A673 (cell line): ENCODE results near the gene CKB. TPM values are rescaled to one million over a fixed set of nuclear protein-coding genes. Genes with fewer than 3 reads are reported as not detected.

Source experiments
- BruUV-seq: library from RNA; stranded (reverse); fragments of 400-500 nt; replicated peaks from 2 replicates; lab custom pipeline; 2021; lab: Mats Ljungman, UMichigan
- CTCF ChIA-PET: fragments of 300-600 bp; sonication (Branson Sonifier 250); formaldehyde crosslinking; loops from one replicate; lab custom pipeline; 2022; ENCODE audit warnings: antibody characterized with exemption; lab: Charles Lee
- POLR2A ChIA-PET: fragments of 300-600 bp; sonication (Branson Sonifier 250); formaldehyde crosslinking; loops from one replicate; lab custom pipeline; 2022; ENCODE audit warnings: antibody characterized with exemption; ENCODE audit not compliant: low non-redundant PET; lab: Charles Lee
- DNase-seq: peaks from one replicate; pipeline ENCODE4 v3.0.0-alpha.2; 2015; ENCODE audit warnings: low spot score
- H3K27ac ChIP-seq: fragments of 200-600 bp; sonication (generic); 2 replicates; pipeline ENCODE4 v1.5.1; 2016; ENCODE audit warnings: mixed run types, low read depth, mild to moderate bottlenecking, mixed read lengths, antibody characterized with exemption, low read length; ENCODE audit not compliant: poor library complexity, severe bottlenecking
- H3K27me3 ChIP-seq: fragments of 200-600 bp; sonication (generic); replicated peaks from 2 replicates; pipeline ENCODE4 v1.6.1; 2017; ENCODE audit warnings: mixed run types, low read depth, mild to moderate bottlenecking, mixed read lengths, antibody characterized with exemption, low read length; ENCODE audit not compliant: insufficient read depth, poor library complexity
- H3K36me3 ChIP-seq: fragments of 200-600 bp; sonication (generic); 2 replicates; pipeline ENCODE4 v1.6.1; 2016; ENCODE audit warnings: mixed run types, mild to moderate bottlenecking, mixed read lengths, antibody characterized with exemption, low read length; ENCODE audit not compliant: insufficient read depth, poor library complexity, severe bottlenecking
- H3K4me1 ChIP-seq: fragments of 200-600 bp; sonication (generic); 2 replicates; pipeline ENCODE4 v1.6.1; 2017; ENCODE audit warnings: mixed run types, mild to moderate bottlenecking, mixed read lengths, antibody characterized with exemption, low read length; ENCODE audit not compliant: insufficient read depth, poor library complexity, severe bottlenecking
- H3K4me3 ChIP-seq: fragments of 200-600 bp; sonication (generic); 2 replicates; pipeline ENCODE4 v1.5.1; 2016; ENCODE audit warnings: low read depth, mixed run types, mild to moderate bottlenecking, mixed read lengths, low read length; ENCODE audit not compliant: poor library complexity, severe bottlenecking
- H3K9me3 ChIP-seq: fragments of 200-600 bp; sonication (generic); 2 replicates; pipeline ENCODE4 v1.6.1; 2016; ENCODE audit warnings: mixed run types, low read depth, mild to moderate bottlenecking, mixed read lengths, antibody characterized with exemption, low read length; ENCODE audit not compliant: poor library complexity, severe bottlenecking
- EZH2 ChIP-seq: fragments of 200-600 bp; sonication (generic); IDR thresholded peaks from 2 replicates; pipeline ENCODE4 v1.6.1; 2017; ENCODE audit warnings: borderline replicate concordance, low read depth, mild to moderate bottlenecking, mixed read lengths, antibody characterized with exemption, low read length; ENCODE audit not compliant: poor library complexity, severe bottlenecking
- intact Hi-C: fragments of 100-400 bp; cut with micrococcal nuclease; formaldehyde crosslinking; loops from one replicate; pipeline ENCODE4 v1.10.0; 2022; ENCODE audit not compliant: unreplicated experiment
- total RNA-seq: library from RNA; stranded (reverse); gene quantifications from 2 replicates; pipeline ENCODE4 v1.2.3, GENCODE V29; 2021
- TF ChIP-seq, protein P1 (sequence below): fragments of 300-800, 200-600 bp; sonication (generic); conservative IDR thresholded peaks from 2 replicates; pipeline ENCODE4 v1.5.1; 2017; ENCODE audit warnings: low read depth, mild to moderate bottlenecking, antibody characterized with exemption, low read length, moderate library complexity, mixed read lengths

CKB gene
- total RNA-seq, 1 experiment from 2014 or later, result 118 TPM

DNA sequence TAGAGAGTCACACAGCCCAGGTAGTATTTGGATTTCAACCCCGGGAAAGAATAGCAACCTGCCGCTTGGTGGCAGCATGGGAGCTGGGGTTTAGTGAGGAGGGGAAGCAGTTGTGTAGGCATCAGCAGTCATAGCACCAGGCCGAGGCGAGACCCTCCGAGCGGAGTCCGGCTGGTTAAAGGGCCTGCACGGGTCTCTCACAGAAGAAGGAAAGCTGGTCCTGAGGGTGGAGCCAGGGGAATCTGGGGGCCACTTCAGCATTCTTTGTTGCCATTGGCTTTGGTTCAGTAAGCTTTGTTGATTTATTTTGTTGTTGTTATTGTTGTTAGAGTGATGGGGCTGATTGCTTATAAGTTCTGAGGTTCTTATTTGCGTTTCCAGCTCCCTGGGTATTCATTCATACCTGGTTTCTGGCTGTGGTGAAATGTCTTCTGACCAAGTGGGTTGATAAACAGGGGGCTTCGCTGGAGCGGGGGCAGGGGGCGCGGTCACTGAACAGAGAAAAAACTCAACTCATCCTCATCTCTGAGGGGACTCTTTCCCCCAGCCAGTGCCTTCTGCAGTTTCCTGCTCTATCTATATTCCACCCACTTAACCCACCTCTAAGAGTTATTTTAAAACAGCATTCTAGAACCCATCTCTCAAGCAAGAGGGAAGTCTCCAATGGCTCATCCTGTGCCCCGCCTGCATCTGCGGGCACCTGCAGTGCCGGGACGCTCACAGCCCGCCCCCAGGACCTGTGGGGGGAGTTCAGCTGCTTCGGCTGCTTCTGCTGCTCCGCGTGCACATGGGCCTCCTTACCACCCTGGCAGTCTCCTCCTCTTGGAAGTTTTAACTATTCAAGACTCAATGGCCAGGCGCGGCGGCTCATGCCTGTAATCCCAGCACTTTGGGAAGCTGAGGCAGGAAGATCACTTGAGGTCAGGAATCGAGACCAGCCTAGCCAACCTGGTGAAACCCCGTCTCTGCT, 11.6 kb downstream of the CKB start:
- TF ChIP-seq, protein P1, sequence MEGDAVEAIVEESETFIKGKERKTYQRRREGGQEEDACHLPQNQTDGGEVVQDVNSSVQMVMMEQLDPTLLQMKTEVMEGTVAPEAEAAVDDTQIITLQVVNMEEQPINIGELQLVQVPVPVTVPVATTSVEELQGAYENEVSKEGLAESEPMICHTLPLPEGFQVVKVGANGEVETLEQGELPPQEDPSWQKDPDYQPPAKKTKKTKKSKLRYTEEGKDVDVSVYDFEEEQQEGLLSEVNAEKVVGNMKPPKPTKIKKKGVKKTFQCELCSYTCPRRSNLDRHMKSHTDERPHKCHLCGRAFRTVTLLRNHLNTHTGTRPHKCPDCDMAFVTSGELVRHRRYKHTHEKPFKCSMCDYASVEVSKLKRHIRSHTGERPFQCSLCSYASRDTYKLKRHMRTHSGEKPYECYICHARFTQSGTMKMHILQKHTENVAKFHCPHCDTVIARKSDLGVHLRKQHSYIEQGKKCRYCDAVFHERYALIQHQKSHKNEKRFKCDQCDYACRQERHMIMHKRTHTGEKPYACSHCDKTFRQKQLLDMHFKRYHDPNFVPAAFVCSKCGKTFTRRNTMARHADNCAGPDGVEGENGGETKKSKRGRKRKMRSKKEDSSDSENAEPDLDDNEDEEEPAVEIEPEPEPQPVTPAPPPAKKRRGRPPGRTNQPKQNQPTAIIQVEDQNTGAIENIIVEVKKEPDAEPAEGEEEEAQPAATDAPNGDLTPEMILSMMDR, result no peak
- TF ChIP-seq EZH2, result no peak
- no peak overlapping the region for H3K4me3 ChIP-seq
- DNase-seq, result no peak
- peaks cover 12% of the 10 kb centered on the region for H3K4me1 ChIP-seq
- intact Hi-C loops, result no loop called here
- H3K36me3 ChIP-seq, result no peaks in the 10 kb centered on the region
- no peak overlapping the region for H3K27ac ChIP-seq
- H3K9me3 ChIP-seq, result no peaks in the 10 kb centered on the region
- CTCF ChIA-PET, result no interaction called here
- BruUV-seq, result no TSS peak
- no peaks in the 10 kb centered on the region for H3K27me3 ChIP-seq
- POLR2A ChIA-PET, result no interaction called here

DNA sequence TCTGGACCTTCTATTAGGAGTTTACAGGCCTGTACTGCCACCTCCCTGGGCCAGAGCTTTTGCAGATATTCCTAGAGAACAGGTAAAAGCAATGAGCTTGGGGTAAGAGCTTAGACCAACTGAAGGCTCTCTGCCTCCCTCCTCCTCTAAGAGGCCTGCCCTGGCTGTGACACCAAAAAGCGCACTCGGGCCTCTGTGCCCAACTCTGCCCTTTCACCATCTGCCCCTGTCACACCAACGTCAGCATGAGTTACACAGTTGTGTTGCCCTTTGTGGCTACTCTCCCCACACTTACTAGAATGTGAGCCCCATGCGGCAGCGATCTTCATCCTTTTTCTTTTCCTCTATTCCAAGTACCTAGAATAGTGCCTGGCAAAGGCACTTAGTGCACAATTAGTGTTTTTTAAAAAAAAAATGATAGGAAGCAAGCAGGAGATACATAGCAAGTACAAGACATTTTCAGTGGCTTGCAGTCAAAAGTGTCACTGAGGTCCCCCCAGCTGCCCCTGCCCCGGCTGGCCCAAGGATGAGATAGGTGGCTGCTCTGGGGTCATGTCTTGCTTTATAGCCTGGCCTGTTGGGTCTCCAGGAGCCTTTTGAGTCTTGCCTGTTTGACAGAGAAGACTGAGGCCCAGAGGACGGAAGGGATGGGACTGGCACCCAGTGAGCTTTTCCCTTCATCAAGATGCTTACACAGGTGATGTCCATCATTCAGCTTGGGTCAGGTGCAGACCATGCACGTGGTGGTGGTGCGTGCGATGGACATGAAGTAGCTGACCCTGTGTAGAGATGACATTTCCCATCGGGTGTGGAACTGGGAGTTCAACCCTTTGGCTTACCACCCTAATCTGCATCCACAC, 12.5 kb downstream of the CKB start:
- CTCF ChIA-PET, result no interaction called here
- DNase-seq, result no peak
- intact Hi-C loops, result no loop called here
- H3K27ac ChIP-seq, result no peak overlapping the region
- no peaks in the 10 kb centered on the region for H3K9me3 ChIP-seq
- POLR2A ChIA-PET, result no interaction called here
- TF ChIP-seq EZH2, result no peak
- TF ChIP-seq, protein P1, result no peak
- no peaks in the 10 kb centered on the region for H3K27me3 ChIP-seq
- H3K36me3 ChIP-seq, result no peaks in the 10 kb centered on the region
- H3K4me1 ChIP-seq, result peaks cover 12% of the 10 kb centered on the region
- no peak overlapping the region for H3K4me3 ChIP-seq
- no TSS peak for BruUV-seq

DNA sequence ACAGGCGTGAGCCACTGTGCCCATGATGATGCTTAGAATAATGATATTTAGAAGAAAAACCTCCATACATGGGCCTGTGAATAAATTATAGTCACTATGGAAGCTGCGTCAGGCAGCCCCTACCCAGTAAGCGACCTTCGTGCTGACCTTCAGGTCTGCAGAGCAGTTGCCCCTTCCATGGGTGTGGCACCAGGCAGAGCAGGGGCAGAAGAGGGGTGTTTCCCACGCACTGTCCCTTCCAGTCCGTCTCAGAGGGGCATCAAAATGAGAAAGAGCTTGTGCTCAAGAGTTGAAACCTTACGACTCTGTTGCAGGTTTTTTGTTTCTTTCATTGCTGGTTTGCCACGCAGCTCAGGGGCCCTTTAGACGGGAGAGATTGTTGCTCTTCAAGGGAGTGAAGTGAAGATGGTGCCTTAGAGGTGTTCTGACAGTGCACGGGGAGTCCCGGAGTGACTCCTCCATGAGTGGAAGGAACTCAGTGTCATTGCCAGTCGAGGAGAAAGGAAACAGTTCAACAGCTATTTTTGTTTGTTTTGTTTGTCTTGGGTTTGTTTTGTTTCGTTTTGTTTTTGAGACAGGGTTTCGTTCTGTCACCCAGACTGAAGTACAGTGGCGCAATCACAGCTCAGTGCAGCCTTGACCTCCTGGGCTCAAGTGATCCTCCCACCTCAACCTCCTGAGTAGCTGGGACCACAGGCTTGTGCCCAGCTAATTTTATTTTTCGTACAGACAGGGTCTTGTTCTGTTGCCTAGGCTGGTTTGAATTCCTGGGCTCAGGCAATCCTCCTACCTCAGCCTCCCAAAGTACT, 13.9 kb downstream of the CKB start:
- CTCF ChIA-PET, result interaction anchor here (1.0 kb wide), 1 partner anchor 8 kb away, joined by 4 read pairs; no protein-coding TSS in a partner anchor
- intact Hi-C loops, result no loop called here
- no peak overlapping the region for H3K4me3 ChIP-seq
- POLR2A ChIA-PET, result interaction anchor here (0.7 kb wide), 1 partner anchor 80 kb away, joined by 3 read pairs; no protein-coding TSS in a partner anchor
- H3K27me3 ChIP-seq, result no peaks in the 10 kb centered on the region
- BruUV-seq, result no TSS peak
- H3K27ac ChIP-seq, result no peak overlapping the region
- peaks cover 9% of the 10 kb centered on the region for H3K36me3 ChIP-seq
- peaks cover 12% of the 10 kb centered on the region for H3K4me1 ChIP-seq
- no peaks in the 10 kb centered on the region for H3K9me3 ChIP-seq
- no peak for TF ChIP-seq EZH2
- TF ChIP-seq, protein P1, result no peak
- DNase-seq, result no peak
